GM23338 (cell line): ENCODE measurements around the gene ZXDC. TPM values are rescaled to one million over a fixed set of nuclear protein-coding genes. Genes with fewer than 3 reads are reported as not detected.

Experiments
- ATAC-seq: fragments of 200-7000 bp; cut with Tn5 transposase; 3 replicates; pipeline ENCODE4 v1.9.1; 2020
- DNase-seq: peaks from one replicate; pipeline ENCODE4 v3.0.0-alpha.2; 2015; ENCODE audit warnings: low spot score
- H2AFZ ChIP-seq: fragments of 200-600 bp; sonication (generic); 2 replicates; pipeline ENCODE4 v1.8.0; 2016; ENCODE audit warnings: antibody characterized with exemption, mild to moderate bottlenecking, moderate library complexity
- H3F3A ChIP-seq: fragments of 200-600 bp; sonication (generic); replicated peaks from 2 replicates; pipeline ENCODE4 v1.8.0; 2017; ENCODE audit warnings: antibody characterized with exemption, mixed run types, low read depth
- H3K27ac ChIP-seq: fragments of 200-600 bp; sonication (generic); 2 replicates; pipeline ENCODE4 v1.6.1; 2016; ENCODE audit warnings: low read depth
- H3K27me3 ChIP-seq: fragments of 200-600 bp; sonication (generic); 2 replicates; pipeline ENCODE4 v1.8.0; 2016; ENCODE audit warnings: mild to moderate bottlenecking, mixed run types, moderate library complexity; ENCODE audit not compliant: insufficient read depth
- H3K36me3 ChIP-seq: fragments of 200-600 bp; sonication (generic); 2 replicates; pipeline ENCODE4 v1.8.0; 2016; ENCODE audit warnings: mild to moderate bottlenecking; ENCODE audit not compliant: insufficient read depth
- H3K4me1 ChIP-seq: fragments of 200-600 bp; sonication (generic); 2 replicates; pipeline ENCODE4 v1.8.0; 2016; ENCODE audit warnings: mild to moderate bottlenecking, moderate library complexity; ENCODE audit not compliant: insufficient read depth
- H3K4me2 ChIP-seq: fragments of 200-600 bp; sonication (generic); 2 replicates; pipeline ENCODE4 v1.7.1; 2017; ENCODE audit warnings: mixed run types
- H3K4me3 ChIP-seq: fragments of 200-600 bp; sonication (generic); 2 replicates; pipeline ENCODE4 v1.6.1; 2016; ENCODE audit warnings: mixed run types
- H3K79me2 ChIP-seq: fragments of 200-600 bp; sonication (generic); replicated peaks from 2 replicates; pipeline ENCODE4 v1.8.0; 2017; ENCODE audit warnings: mild to moderate bottlenecking; ENCODE audit not compliant: insufficient read depth
- H3K9me2 ChIP-seq: fragments of 200-600 bp; sonication (generic); 2 replicates; pipeline ENCODE4 v1.8.0; 2017; ENCODE audit not compliant: insufficient read depth
- H4K20me1 ChIP-seq: fragments of 200-600 bp; sonication (generic); replicated peaks from 2 replicates; pipeline ENCODE4 v1.8.0; 2017; ENCODE audit warnings: mild to moderate bottlenecking; ENCODE audit not compliant: insufficient read depth
- H3K27ac Mint-ChIP-seq: 2 replicates; pipeline ENCODE4 v1.8.0; 2020; ENCODE audit warnings: inconsistent platforms, mild to moderate bottlenecking, moderate library complexity, mixed read lengths
- H3K27me3 Mint-ChIP-seq: 3 replicates; pipeline ENCODE4 v1.8.0; 2022; ENCODE audit warnings: low read depth, mild to moderate bottlenecking, moderate library complexity, mixed read lengths, inconsistent platforms; ENCODE audit not compliant: insufficient read depth, poor library complexity
- H3K36me3 Mint-ChIP-seq: 3 replicates; pipeline ENCODE4 v1.8.0; 2021; ENCODE audit warnings: low read depth, mild to moderate bottlenecking, inconsistent platforms, moderate library complexity, mixed read lengths
- H3K4me1 Mint-ChIP-seq: 3 replicates; pipeline ENCODE4 v1.8.0; 2020; ENCODE audit warnings: mild to moderate bottlenecking, inconsistent platforms, mixed read lengths
- H3K4me3 Mint-ChIP-seq: 3 replicates; pipeline ENCODE4 v1.8.0; 2021; ENCODE audit warnings: moderate library complexity, mild to moderate bottlenecking, inconsistent platforms, mixed read lengths
- H3K9me3 Mint-ChIP-seq: 3 replicates; pipeline ENCODE4 v1.8.0; 2020; ENCODE audit warnings: moderate library complexity, mild to moderate bottlenecking, inconsistent platforms, mixed read lengths
- CREB1 ChIP-seq: fragments of 250-450 bp; sonication (Bioruptor Pico); IDR thresholded peaks from 2 replicates; pipeline ENCODE4 v1.5.0; 2020; ENCODE audit warnings: low read depth, mild to moderate bottlenecking, moderate library complexity
- CTCF ChIP-seq, 2 experiments: fragments of 200-600 bp in 1 of 2; sonication (generic) in 1 of 2; conservative IDR thresholded peaks; 2 replicates each; pipeline versions ENCODE4 v1.5.1 to v1.6.1; 2016 to 2017; ENCODE audit warnings: antibody characterized with exemption in 2 of 2, low read depth in 2 of 2, mild to moderate bottlenecking in 2 of 2, moderate library complexity in 1 of 2
- ETS1 ChIP-seq: IDR thresholded peaks from 2 replicates; pipeline ENCODE4 v1.6.1; 2016; ENCODE audit warnings: antibody characterized with exemption
- EZH2 ChIP-seq: fragments of 200-600 bp; sonication (generic); IDR thresholded peaks from one replicate; pipeline ENCODE4 v1.8.0; 2017; ENCODE audit warnings: antibody characterized with exemption, mild to moderate bottlenecking, low read depth; ENCODE audit not compliant: unreplicated experiment
- EZH2phosphoT487 ChIP-seq: fragments of 200-600 bp; sonication (generic); IDR thresholded peaks from one replicate; pipeline ENCODE4 v1.8.1; 2018; ENCODE audit warnings: antibody characterized with exemption; ENCODE audit not compliant: unreplicated experiment
- JUNB ChIP-seq: IDR thresholded peaks from one replicate; pipeline ENCODE4 v1.6.1; 2016; ENCODE audit warnings: antibody characterized with exemption; ENCODE audit not compliant: unreplicated experiment
- NANOG ChIP-seq: IDR thresholded peaks from 2 replicates; pipeline ENCODE4 v1.6.1; 2016; ENCODE audit warnings: antibody characterized with exemption, borderline replicate concordance
- POLR2AphosphoS5 ChIP-seq: IDR thresholded peaks from 2 replicates; pipeline ENCODE4 v1.6.1; 2016; ENCODE audit warnings: antibody characterized with exemption, low read depth
- REST ChIP-seq: IDR thresholded peaks from one replicate; pipeline ENCODE4 v1.6.1; 2018; ENCODE audit warnings: antibody characterized with exemption; ENCODE audit not compliant: unreplicated experiment
- STAT1 ChIP-seq: IDR thresholded peaks from one replicate; pipeline ENCODE4 v1.6.1; 2016; ENCODE audit warnings: antibody characterized with exemption; ENCODE audit not compliant: unreplicated experiment
- ZNF114 ChIP-seq: fragments of 250-450 bp; sonication (Bioruptor Pico); IDR thresholded peaks from 2 replicates; pipeline ENCODE4 v1.5.0; 2020; ENCODE audit warnings: mild to moderate bottlenecking, moderate library complexity
- ZNF331 ChIP-seq: fragments of 250-450 bp; sonication (Bioruptor Pico); IDR thresholded peaks from 2 replicates; pipeline ENCODE4 v1.5.0; 2020; ENCODE audit warnings: low read depth, mild to moderate bottlenecking, moderate library complexity
- ZNF462 ChIP-seq: fragments of 250-450 bp; sonication (Bioruptor Pico); IDR thresholded peaks from 2 replicates; pipeline ENCODE4 v1.5.0; 2020; ENCODE audit warnings: mild to moderate bottlenecking, moderate library complexity
- polyA plus RNA-seq: library from polyadenylated mRNA; unstranded; fragments of >200 nt; fragmentation: Nextera tagmentation; extraction: Ambion mirVana; gene quantifications from 2 replicates; pipeline ENCODE4 v1.2.1, GENCODE V29; 2016
- total RNA-seq: library from RNA; depleted of rRNA; stranded (reverse); fragments of >200 nt; shearing (Covaris generic); gene quantifications from 2 replicates; pipeline ENCODE4 v1.2.3, GENCODE V29; 2014

Gene ZXDC
- total and polyA plus RNA-seq, 2 experiments from 2014 or later, result 5.7 to 45.1 TPM

GRCh38 chr3:126394977-126395321 is 80.7 kb downstream of the ZXDC start:
- no peaks in the 10 kb centered on the region for H3K9me2 ChIP-seq
- H4K20me1 ChIP-seq, result no peaks in the 10 kb centered on the region
- peaks cover 28% of the 10 kb centered on the region for H3K27me3 Mint-ChIP-seq
- no peaks in the 10 kb centered on the region for H3K9me3 Mint-ChIP-seq
- no peaks in the 10 kb centered on the region for H3K79me2 ChIP-seq
- no peaks in the 10 kb centered on the region for H3F3A ChIP-seq
- H3K27ac Mint-ChIP-seq, result no peak overlapping the region
- H3K4me2 ChIP-seq, result peak overlapping the region; percentile 82
- ATAC-seq (peak; percentile 77), DNase-seq (peak; percentile 59)
- peaks cover 41% of the 10 kb centered on the region for H3K27me3 ChIP-seq
- H3K27ac ChIP-seq, result no peak overlapping the region
- H3K4me3 ChIP-seq, result peak overlapping the region; percentile 60
- H3K36me3 ChIP-seq, result no peaks in the 10 kb centered on the region
- H3K4me1 Mint-ChIP-seq, result peaks cover 8% of the 10 kb centered on the region
- no peaks in the 10 kb centered on the region; the same call in 2 of the 3 replicates for H3K36me3 Mint-ChIP-seq
- H2AFZ ChIP-seq, result peak overlapping the region; percentile 99
- TF ChIP-seq NANOG (no peak), CTCF (conservative IDR thresholded peaks at IDR 0.05; ENCODE audit: low read depth in 2 of 2) (0 out of 4 replicates have a peak, but pooled peaks of 1 of the 2 experiments have one; percentile 1), JUNB (no peak), ETS1 (no peak), POLR2AphosphoS5 (no peak), STAT1 (no peak), ZNF462 (CRISPR knock-in tag) (no peak), EZH2 (no peak), REST (no peak), CREB1 (CRISPR knock-in tag) (0 out of 2 replicates have a peak, but pooled peaks have one; percentile 0), EZH2phosphoT487 (no peak), ZNF331 (CRISPR knock-in tag) (no peak), ZNF114 (CRISPR knock-in tag) (no peak)
- H3K4me3 Mint-ChIP-seq, result peak overlapping the region; percentile 63
- peaks cover 4% of the 10 kb centered on the region; the same call in 1 of the 2 replicates for H3K4me1 ChIP-seq
